ENCODE data around the gene THAP8.

THAP8 gene

DNA sequence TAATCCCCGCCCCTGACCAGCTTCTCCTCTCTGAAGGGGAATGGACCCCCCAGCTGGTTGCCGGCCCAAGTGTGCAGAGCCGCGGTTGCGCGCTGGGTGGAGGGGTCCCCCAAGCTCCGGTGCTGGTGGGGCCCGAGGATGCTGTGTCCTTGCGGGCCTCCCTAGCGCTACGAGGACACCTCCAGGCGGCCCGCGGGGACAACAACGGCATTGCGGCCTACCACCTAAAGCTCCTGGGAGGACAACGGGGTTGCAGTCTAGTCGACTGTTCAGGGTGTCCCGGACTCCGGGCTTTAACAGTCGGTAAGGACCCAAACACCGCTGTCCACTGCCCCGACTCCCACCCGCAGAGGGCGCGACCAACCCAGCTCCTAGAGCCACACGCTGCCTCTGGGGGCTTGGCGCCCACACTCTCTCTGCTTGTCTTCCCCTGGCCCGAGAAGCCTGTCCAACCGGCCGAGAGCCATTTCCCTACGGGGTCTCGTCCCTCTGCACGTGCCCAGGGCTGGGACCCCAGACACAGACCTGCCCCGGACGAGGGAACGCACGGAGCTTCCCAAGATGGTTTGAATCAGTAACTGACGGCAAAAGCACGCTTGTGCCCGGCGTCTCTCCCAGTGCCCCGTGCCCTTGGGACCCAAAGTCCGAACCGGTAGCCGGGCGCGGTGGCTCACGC lies 60.0 kb downstream of the THAP8 start:
- no peak for DNase-seq (ENCODE audit: low spot score)

DNA sequence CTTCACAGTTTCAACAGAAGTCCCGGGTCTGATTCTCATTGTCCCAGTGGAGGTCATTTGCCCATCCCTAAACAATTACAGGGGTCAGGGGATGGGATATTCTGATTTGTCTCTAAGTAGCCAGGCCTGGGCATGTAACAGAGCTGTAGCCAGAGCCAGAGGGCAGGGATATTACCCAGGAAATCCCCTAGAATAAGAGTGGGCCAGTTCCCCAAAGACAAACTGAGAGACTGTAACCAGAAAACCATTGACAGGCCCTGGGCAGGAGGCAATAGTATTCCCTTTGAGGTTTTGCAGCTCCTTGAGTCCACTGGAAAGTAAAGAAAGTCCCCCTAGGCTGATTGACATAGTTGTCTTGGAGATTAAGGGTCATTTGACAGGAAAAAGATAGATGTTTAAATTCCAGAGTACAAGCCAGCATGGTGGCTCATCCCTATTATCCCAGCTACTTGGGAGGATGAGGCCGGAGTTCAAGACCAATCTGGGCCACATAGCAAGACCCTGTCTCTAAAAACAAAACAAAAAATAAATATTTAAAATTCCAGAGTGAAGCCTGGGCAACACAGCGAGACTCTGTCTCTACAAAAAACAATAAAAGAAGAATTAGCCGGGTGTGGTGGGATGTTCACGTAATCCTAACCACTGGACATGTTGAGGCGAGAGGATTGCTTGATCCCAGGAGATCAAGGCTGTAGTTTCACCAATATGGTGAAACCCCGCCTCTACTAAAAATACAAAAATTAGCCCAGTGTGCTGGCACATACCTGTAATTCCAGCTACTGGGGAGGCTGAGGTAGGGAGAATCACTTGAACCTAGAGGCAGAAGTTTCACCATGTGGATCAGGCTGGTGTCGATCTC lies 60.9 kb downstream of the THAP8 start:
- no peak for DNase-seq (ENCODE audit: low spot score)

DNA sequence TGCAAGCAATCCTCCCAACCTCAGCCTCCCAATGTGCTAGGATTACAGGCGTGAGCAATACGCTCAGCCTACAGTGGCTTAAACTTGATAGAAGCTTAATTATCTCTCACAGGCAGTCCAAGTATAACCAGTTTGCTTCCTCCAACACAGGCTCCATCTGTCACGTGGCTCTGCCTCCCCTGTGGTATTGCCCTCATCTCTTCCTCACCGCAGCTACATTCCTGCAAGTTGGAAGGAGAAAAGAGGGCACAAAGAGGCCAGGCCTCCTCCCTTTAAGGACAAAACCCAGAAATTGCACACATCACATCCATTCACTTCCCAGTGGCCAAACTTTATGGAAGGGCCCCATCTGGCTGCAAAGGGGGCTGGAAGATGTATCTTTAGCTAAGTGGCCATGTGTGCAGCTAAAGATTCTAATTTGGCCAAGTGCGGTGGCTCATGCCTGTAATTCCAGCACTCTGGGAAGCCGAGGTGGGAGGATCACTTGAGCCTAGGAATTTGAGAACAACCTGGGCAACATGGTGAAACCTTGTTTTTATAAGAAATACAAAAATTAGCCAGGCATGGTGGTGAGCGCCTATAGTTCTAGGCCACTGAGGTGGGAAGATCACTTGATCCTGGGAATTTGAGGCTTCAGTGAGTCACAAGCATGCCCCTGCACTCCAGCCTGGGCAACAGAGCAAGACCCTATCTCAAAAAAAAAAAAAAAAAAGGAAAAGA lies 62.2 kb downstream of the THAP8 start:
- no peak for DNase-seq (ENCODE audit: low spot score)

DNA sequence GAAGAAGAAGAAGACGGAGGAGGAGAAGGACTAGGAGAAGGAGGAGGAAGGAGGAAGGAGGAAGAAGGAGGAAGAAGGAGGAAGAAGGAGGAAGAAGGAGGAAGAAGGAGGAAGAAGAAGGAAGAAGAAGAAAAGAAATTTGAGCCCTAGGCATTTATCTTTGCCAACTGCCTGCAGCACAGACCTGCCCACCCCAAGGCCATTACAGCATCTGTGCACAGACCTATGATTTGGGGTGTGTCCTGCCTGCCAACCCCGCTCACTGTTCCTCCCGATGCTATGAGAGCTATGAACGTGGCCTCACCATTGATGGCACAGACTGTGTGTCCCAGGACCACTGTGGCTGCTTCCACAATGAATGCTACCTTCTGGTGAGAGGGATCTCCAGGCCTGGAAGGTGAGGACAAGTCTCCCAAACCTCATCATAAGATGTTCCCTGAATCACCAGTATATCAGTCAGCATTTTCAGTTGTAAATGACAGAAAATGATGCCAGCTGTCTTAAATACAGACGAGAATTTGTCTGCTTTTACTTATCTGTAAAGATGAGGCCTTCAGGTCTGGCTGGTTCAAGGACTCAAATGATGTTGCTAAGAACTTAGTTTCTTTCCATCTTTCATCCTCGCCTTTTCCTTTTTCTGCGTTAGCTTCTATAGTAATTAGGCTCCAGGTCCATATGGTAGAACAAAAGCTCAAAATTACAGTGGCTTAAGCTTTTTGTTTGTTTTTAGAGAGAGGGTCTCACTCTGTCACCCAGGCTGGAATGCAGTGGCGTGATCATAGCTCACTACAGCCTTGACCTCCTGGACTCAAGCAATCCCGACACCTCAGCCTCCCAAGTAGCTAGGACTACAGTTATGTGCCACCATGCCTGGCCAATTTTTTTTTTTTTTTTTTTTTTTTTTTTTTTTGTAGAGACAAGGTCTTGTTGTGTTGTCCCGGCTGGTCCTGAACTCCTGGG lies 63.0 kb downstream of the THAP8 start:
- DNase-seq (ENCODE audit: low spot score), result no peak

DNA sequence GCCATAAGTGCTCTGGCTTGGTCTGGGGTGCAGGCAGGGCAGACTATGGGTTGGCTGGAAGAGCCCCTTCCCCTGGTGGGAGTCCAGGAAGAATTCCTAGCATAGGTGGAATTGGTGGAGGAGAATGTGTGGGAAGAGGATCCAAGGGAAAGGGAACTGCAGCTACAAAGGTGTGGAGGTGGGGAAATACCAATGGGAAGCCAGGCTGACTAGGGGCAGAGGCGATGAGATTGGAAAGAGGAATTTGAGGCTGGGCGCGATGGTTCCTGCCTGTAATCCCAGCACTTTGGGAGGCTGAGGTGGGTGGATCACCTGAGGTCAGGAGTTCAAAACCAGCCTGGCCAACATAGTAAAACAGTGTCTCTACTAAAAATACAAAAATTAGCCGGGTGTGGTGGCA lies 63.9 kb downstream of the THAP8 start:
- no peak for DNase-seq (ENCODE audit: low spot score)

DNA sequence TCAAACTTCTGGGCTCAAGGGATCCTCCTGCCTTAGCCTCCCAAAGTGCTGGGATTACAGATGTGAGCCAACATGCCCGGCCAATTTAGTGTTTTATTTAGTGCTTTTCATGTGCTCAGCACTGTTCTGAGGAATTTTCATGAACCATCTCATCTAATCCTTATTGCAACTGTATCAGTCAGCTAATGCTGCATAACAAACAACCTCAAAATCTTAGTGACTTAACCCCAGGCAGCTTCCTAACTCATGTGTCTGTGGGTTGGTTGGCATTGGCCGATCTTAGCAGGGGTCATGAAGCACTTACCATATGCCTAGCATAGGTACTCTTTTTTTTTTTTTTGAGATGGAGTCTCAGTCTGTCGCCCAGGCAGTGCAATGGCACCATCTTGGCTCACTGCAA lies 65.3 kb downstream of the THAP8 start:
- DNase-seq (ENCODE audit: low spot score), result no peak

DNA sequence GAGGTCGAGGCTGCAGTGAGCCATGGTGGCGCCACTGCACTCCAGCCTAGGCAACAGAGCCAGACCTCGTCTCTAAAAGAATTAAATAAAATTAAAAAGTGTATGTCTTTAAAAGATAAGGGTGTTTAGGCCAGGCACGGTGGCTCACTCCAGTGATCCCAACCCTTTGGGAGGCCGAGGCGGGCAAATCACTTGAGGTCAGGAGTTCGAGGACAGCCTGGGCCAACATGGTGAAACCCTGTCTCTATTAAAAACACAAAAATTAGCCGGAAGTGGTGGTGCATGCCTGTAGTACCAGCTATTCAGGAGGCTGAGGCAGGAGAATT lies 66.6 kb downstream of the THAP8 start:
- DNase-seq (ENCODE audit: low spot score), result no peak

DNA sequence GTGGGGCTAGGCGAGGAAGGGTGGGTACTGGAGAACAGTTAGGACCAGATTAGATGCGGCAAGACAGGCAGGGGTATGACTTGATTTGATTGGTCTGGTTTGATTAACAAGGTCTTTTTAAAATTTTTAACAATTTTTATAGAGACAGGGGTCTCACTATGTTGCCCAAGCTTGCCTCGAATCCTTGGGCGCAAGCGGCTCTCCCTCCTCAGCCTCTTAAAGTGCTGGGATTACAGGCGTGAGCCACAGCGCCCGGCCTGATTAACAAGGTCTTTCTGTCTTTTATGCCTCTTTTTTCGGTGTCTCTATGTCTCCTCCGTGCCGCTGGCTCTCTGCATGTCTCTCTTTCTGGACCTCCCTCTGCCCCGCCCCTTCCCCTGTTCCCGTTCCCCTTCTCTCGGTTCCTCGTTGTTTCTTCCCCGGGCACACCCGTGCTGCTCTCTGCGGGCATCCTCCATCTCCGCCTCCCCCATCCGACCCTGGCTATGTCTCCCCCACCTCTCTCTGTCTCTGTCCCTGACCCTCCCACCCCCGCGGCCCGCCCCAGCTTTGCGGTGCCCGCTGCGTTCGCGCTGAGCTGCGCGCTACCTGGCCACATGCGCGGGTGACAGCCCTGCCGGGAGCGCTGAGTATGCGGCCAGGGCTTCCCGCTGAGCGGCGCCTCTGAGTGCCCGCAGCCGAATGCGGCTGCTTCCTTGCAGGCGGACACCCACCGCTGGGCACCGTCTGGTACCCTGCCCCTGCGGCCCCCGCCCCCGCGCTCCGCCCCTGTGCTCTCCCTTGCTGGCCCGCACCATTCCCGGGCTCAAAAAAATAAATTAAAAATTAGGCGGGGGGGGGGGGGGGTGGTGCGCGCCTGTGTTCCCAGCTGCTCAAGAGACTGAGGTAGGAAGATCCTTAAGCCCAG lies 67.2 kb downstream of the THAP8 start:
- DNase-seq (ENCODE audit: low spot score), result no peak

DNA sequence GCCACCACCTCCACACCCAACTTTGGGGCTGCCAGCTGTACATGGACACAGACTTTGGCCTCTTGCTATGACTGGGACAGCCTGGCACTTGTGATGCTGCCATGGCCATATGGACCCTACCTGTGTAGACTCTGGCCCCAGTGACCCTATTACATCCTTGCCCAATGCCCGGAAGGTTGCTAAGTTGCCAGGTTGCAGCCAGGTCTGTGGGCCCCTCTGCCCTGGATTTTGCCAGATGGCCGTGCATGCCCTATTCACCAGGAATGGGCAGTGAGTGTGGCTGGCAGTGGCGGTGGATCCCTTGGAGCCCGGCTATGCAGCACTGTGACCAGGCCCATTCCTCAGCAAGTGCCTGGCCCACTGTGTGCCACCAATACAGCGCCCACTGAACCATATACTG lies 68.0 kb downstream of the THAP8 start:
- DNase-seq (ENCODE audit: low spot score), result no peak
